IMR-90 (cell line): Measurements from ENCODE around the gene FAM149B1. TPM values are rescaled to one million over a fixed set of nuclear protein-coding genes. Genes with fewer than 3 reads are reported as not detected.

Experiments used
- ATAC-seq: fragments of 200-7000 bp; cut with Tn5 transposase; 2 replicates; pipeline ENCODE4 v1.9.1; 2020; ENCODE audit warnings: low read depth, mild to moderate bottlenecking, moderate library complexity
- BruUV-seq: library from RNA; stranded (reverse); fragments of 400-500 nt; replicated peaks from 2 replicates; lab custom pipeline; 2021; lab: Mats Ljungman, UMichigan
- CTCF ChIA-PET: fragments of 300-600 bp; formaldehyde crosslinking; extraction: SDS; loops from one replicate; lab custom pipeline; 2021; ENCODE audit warnings: antibody characterized with exemption; lab: Yijun Ruan, JAX
- POLR2A ChIA-PET: fragments of 300-600 bp; sonication (Branson Sonifier 250); formaldehyde crosslinking; loops from one replicate; lab custom pipeline; 2022; ENCODE audit warnings: antibody characterized with exemption; ENCODE audit not compliant: unreplicated experiment; lab: Charles Lee
- DNase-seq: peaks from one replicate; pipeline ENCODE4 v3.0.0; 2013
- H2AFZ ChIP-seq: replicated peaks from 2 replicates; pipeline ENCODE3; 2013; ENCODE audit warnings: low read length, mild to moderate bottlenecking; ENCODE audit not compliant: poor library complexity
- H2AK5ac ChIP-seq: 2 replicates; pipeline ENCODE4 v1.6.1; 2013; ENCODE audit warnings: low read depth, low read length, inconsistent platforms
- H2AK9ac ChIP-seq: replicated peaks from 2 replicates; pipeline ENCODE3; 2013; ENCODE audit warnings: mild to moderate bottlenecking, low read depth, low read length, moderate library complexity; ENCODE audit not compliant: poor library complexity
- H2BK120ac ChIP-seq: 2 replicates; pipeline ENCODE4 v1.6.1; 2013; ENCODE audit warnings: low read depth, low read length, inconsistent platforms
- H2BK15ac ChIP-seq: 3 replicates; pipeline ENCODE4 v1.6.1; 2013; ENCODE audit warnings: low read depth, low read length, inconsistent platforms
- H2BK20ac ChIP-seq: 2 replicates; pipeline ENCODE4 v1.6.1; 2013; ENCODE audit warnings: low read depth, mild to moderate bottlenecking, inconsistent platforms, low read length, moderate library complexity
- H2BK5ac ChIP-seq: 2 replicates; pipeline ENCODE4 v1.6.1; 2013; ENCODE audit warnings: mild to moderate bottlenecking, low read depth, low read length, inconsistent platforms; ENCODE audit not compliant: poor library complexity, severe bottlenecking
- H3K14ac ChIP-seq: replicated peaks from 2 replicates; pipeline ENCODE4 v1.6.1; 2013; ENCODE audit warnings: low read depth, low read length, inconsistent platforms
- H3K18ac ChIP-seq: 2 replicates; pipeline ENCODE4 v1.6.1; 2013; ENCODE audit warnings: low read depth, low read length, control low read depth
- H3K23ac ChIP-seq: 2 replicates; pipeline ENCODE4 v1.6.1; 2013; ENCODE audit warnings: low read depth, low read length, inconsistent platforms
- H3K27ac ChIP-seq: 2 replicates; pipeline ENCODE4 v1.5.1; 2013; ENCODE audit warnings: mild to moderate bottlenecking, control low read depth, low read length; ENCODE audit not compliant: insufficient read depth
- H3K27me3 ChIP-seq: 2 replicates; pipeline ENCODE4 v1.6.1; 2013; ENCODE audit warnings: low read length; ENCODE audit not compliant: control insufficient read depth, insufficient read depth
- H3K36me3 ChIP-seq: 2 replicates; pipeline ENCODE4 v1.6.1; 2013; ENCODE audit warnings: low read length, mixed read lengths; ENCODE audit not compliant: control insufficient read depth, insufficient read depth
- H3K4ac ChIP-seq: 2 replicates; pipeline ENCODE4 v1.6.1; 2013; ENCODE audit warnings: low read depth, low read length, inconsistent platforms
- H3K4me1 ChIP-seq: 2 replicates; pipeline ENCODE4 v1.6.1; 2013; ENCODE audit warnings: low read length, mixed read lengths; ENCODE audit not compliant: control insufficient read depth, insufficient read depth
- H3K4me2 ChIP-seq: 2 replicates; pipeline ENCODE4 v1.6.1; 2013; ENCODE audit warnings: low read depth, mild to moderate bottlenecking, control low read depth, low read length, moderate library complexity
- H3K4me3 ChIP-seq: 2 replicates; pipeline ENCODE4 v1.5.1; 2013; ENCODE audit warnings: low read depth, mild to moderate bottlenecking, control low read depth, low read length, moderate library complexity; ENCODE audit not compliant: insufficient read depth
- H3K56ac ChIP-seq: 2 replicates; pipeline ENCODE4 v1.6.1; 2013; ENCODE audit warnings: low read length, inconsistent platforms; ENCODE audit not compliant: insufficient read depth; ENCODE audit errors: extremely low read depth
- H3K79me1 ChIP-seq, 2 experiments: 2 replicates each; pipeline ENCODE4 v1.6.1; 2013; ENCODE audit warnings: low read length in 2 of 2, inconsistent platforms in 1 of 2, low read depth in 1 of 2
- H3K9ac ChIP-seq: 2 replicates; pipeline ENCODE4 v1.6.1; 2013; ENCODE audit warnings: low read depth, low read length, control low read depth
- H3K9me1 ChIP-seq: 2 replicates; pipeline ENCODE4 v1.6.1; 2013; ENCODE audit warnings: low read length, inconsistent platforms; ENCODE audit not compliant: insufficient read depth
- H3K9me3 ChIP-seq: 2 replicates; pipeline ENCODE4 v1.6.1; 2013; ENCODE audit warnings: low read length; ENCODE audit not compliant: control insufficient read depth, insufficient read depth
- H4K20me1 ChIP-seq: 2 replicates; pipeline ENCODE4 v1.6.1; 2013; ENCODE audit warnings: low read length, inconsistent platforms; ENCODE audit not compliant: insufficient read depth
- H4K5ac ChIP-seq: 2 replicates; pipeline ENCODE4 v1.6.1; 2013; ENCODE audit warnings: mild to moderate bottlenecking, low read depth, low read length, control low read depth
- H4K8ac ChIP-seq, 2 experiments: 2 replicates each; pipeline ENCODE4 v1.6.1; 2013; ENCODE audit warnings: low read depth in 2 of 2, low read length in 2 of 2, control low read depth in 1 of 2, inconsistent platforms in 1 of 2
- H4K91ac ChIP-seq: 2 replicates; pipeline ENCODE4 v1.6.1; 2013; ENCODE audit warnings: low read depth, low read length, inconsistent platforms; ENCODE audit not compliant: insufficient read depth
- CHD1 ChIP-seq: IDR thresholded peaks from 2 replicates; pipeline ENCODE4 v1.6.1; 2012; ENCODE audit warnings: low read depth, low read length, improper control_type of control experiment
- NFE2L2 ChIP-seq: fragments of 150-350 bp; IDR thresholded peaks from 2 replicates; pipeline ENCODE4 v1.6.1; 2016; ENCODE audit warnings: low read depth, mild to moderate bottlenecking, low read length
- RCOR1 ChIP-seq: IDR thresholded peaks from 2 replicates; pipeline ENCODE4 v1.6.1; 2012; ENCODE audit warnings: mild to moderate bottlenecking, low read length, improper control_type of control experiment; ENCODE audit not compliant: insufficient replicate concordance
- RFX5 ChIP-seq: IDR thresholded peaks from 2 replicates; pipeline ENCODE4 v1.8.0; 2012; ENCODE audit warnings: low read depth, mild to moderate bottlenecking, low read length, moderate library complexity
- SMC3 ChIP-seq: fragments of 150-350 bp; IDR thresholded peaks from 2 replicates; pipeline ENCODE4 v1.6.1; 2016; ENCODE audit warnings: low read depth, mild to moderate bottlenecking, antibody characterized with exemption, low read length, moderate library complexity
- WGBS, 2 experiments: methylation state at CpG; one replicate each; pipeline versions ENCODE4 v1.1.5 to v1.1.7; 2013; ENCODE audit warnings: missing lambda C conversion rate in 2 of 2; ENCODE audit not compliant: insufficient read length in 1 of 2; ENCODE audit errors: extremely low coverage in 2 of 2; 5-methylcytosine and 5-hydroxymethylcytosine counted together
- dilution Hi-C: fragments of 300-500 bp; cut with HindIII; formaldehyde crosslinking; loops from one replicate; pipeline ENCODE4 v1.14.3; 2018; ENCODE audit warnings: low sequenced_read_pairs; ENCODE audit not compliant: unreplicated experiment
- in situ Hi-C: fragments of 300-500 bp; cut with MboI; formaldehyde crosslinking; loops from 3 replicates; pipeline ENCODE4 v1.14.3; 2019; ENCODE audit warnings: low sequenced_read_pairs, inconsistent platforms, mixed read lengths
- intact Hi-C: fragments of 100-400 bp; cut with micrococcal nuclease; formaldehyde crosslinking; loops from 2 replicates; pipeline ENCODE4 v1.10.0; 2022
- polyA plus RNA-seq, 3 experiments: library from polyadenylated mRNA; depleted of rRNA; stranded (reverse); fragments of >200 nt; gene quantifications; 2 replicates each; pipeline ENCODE4 v1.2.3, GENCODE V29; 2012; ENCODE audit warnings: low replicate concordance in 1 of 3
- total RNA-seq: library from RNA; depleted of rRNA; stranded (reverse); fragments of >200 nt; gene quantifications from 2 replicates; pipeline ENCODE4 v1.2.3, GENCODE V29; 2012
- TF ChIP-seq, protein P1 (sequence below): fragments of 150-350 bp; IDR thresholded peaks from 2 replicates; pipeline ENCODE4 v1.6.1; 2016; ENCODE audit warnings: low read depth, mild to moderate bottlenecking, low read length, moderate library complexity, borderline replicate concordance

Gene FAM149B1
- total and polyA plus RNA-seq, 2 of the 4 experiments (the other 2 are of a cell fraction) = 21.7 to 28.3 TPM

DNA sequence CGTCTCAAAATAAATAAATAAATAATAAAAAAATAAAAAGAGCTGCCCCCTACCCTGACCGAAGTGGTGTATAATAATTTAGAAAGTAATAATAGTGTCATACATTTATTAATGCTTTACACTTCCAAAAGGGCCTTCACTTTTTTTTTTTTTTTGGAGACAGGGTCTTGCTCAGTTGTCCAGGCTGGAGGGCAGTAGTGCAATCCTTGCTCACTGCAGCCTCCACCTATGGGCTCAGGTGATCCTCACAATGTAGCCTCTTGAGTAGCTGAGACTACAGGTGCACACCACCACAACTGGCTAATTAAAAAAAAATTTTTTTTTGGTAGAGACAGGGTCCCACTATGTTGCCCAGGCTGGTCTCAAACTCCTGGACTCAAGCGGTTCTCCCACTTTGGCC lies 1.4 kb downstream of the FAM149B1 start:
- no peak overlapping the region for H4K91ac ChIP-seq
- CTCF ChIA-PET = no interaction called here
- no peaks in the 10 kb centered on the region for H3K27me3 ChIP-seq
- H3K4me1 ChIP-seq = no peaks in the 10 kb centered on the region; the same call in 1 of the 2 replicates
- no peak overlapping the region for H3K4me2 ChIP-seq
- H2BK15ac ChIP-seq = no peak overlapping the region
- H3K79me1 ChIP-seq = peaks cover 14 to 29% of the 10 kb centered on the region in 2 experiments
- dilution Hi-C loops (no loop called here), in situ Hi-C loops (no loop called here), intact Hi-C loops (no loop called here)
- H2AFZ ChIP-seq = no peak overlapping the region
- H3K23ac ChIP-seq = no peak overlapping the region
- no peak overlapping the region for H2BK20ac ChIP-seq
- no peak overlapping the region for H4K8ac ChIP-seq
- no peaks in the 10 kb centered on the region for H3K9me1 ChIP-seq
- H3K9ac ChIP-seq = no peak overlapping the region
- H3K9me3 ChIP-seq = no peaks in the 10 kb centered on the region
- WGBS, 2 experiments = no CpG with 5 or more reads among the region's 3 CpGs
- H2AK5ac ChIP-seq = no peak overlapping the region
- POLR2A ChIA-PET = no interaction called here
- H3K18ac ChIP-seq = no peak overlapping the region
- H3K27ac ChIP-seq = no peak overlapping the region
- no peaks in the 10 kb centered on the region; the same call in 1 of the 2 replicates for H3K36me3 ChIP-seq
- H3K4me3 ChIP-seq = no peak overlapping the region
- TF ChIP-seq SMC3 (no peak), CHD1 (no peak), RFX5 (no peak), RCOR1 (no peak), NFE2L2 (no peak)
- TF ChIP-seq, protein P1, sequence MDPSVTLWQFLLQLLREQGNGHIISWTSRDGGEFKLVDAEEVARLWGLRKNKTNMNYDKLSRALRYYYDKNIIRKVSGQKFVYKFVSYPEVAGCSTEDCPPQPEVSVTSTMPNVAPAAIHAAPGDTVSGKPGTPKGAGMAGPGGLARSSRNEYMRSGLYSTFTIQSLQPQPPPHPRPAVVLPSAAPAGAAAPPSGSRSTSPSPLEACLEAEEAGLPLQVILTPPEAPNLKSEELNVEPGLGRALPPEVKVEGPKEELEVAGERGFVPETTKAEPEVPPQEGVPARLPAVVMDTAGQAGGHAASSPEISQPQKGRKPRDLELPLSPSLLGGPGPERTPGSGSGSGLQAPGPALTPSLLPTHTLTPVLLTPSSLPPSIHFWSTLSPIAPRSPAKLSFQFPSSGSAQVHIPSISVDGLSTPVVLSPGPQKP = no peak
- no TSS peak for BruUV-seq
- no peak overlapping the region for H2AK9ac ChIP-seq
- ATAC-seq (no peak), DNase-seq (no peak)
- no peak overlapping the region for H4K5ac ChIP-seq
- H4K20me1 ChIP-seq = no peaks in the 10 kb centered on the region; the same call in 1 of the 2 replicates
- H3K56ac ChIP-seq = no peak overlapping the region
- no peak overlapping the region for H3K4ac ChIP-seq
- H3K14ac ChIP-seq = no peak overlapping the region
- H2BK120ac ChIP-seq = no peak overlapping the region
- no peak overlapping the region for H2BK5ac ChIP-seq
